Type B pancreatic cell (in vitro differentiated cells): ENCODE data around the gene CIC. TPM values are rescaled to one million over a fixed set of nuclear protein-coding genes. Genes with fewer than 3 reads are reported as not detected.
A peak's percentile ranks its signal among the peaks of the same experiment; 100 is the strongest.

ENCODE experiments used
- DNase-seq: peaks from one replicate; pipeline ENCODE4 v3.0.0; 2021; ENCODE audit warnings: mixed read lengths; ENCODE audit not compliant: unreplicated experiment; ENCODE audit errors: extremely low spot score
- H3K27ac Mint-ChIP-seq: 2 replicates; pipeline ENCODE4 v1.8.0; 2021; ENCODE audit warnings: mild to moderate bottlenecking, mixed read lengths
- H3K27me3 Mint-ChIP-seq: 2 replicates; pipeline ENCODE4 v1.8.0; 2021; ENCODE audit warnings: mixed read lengths
- H3K36me3 Mint-ChIP-seq: 2 replicates; pipeline ENCODE4 v1.8.0; 2021; ENCODE audit warnings: mixed read lengths
- H3K4me1 Mint-ChIP-seq: one replicate; pipeline ENCODE4 v1.8.0; 2021; ENCODE audit warnings: mixed read lengths; ENCODE audit not compliant: unreplicated experiment
- H3K4me3 Mint-ChIP-seq: 2 replicates; pipeline ENCODE4 v1.8.0; 2021; ENCODE audit warnings: mild to moderate bottlenecking, mixed read lengths
- H3K9me3 Mint-ChIP-seq: 2 replicates; pipeline ENCODE4 v1.8.0; 2021; ENCODE audit warnings: mixed read lengths
- total RNA-seq: library from RNA; stranded (reverse); gene quantifications from 2 replicates; pipeline ENCODE4 v1.2.1, GENCODE V29; 2021; ENCODE audit warnings: low replicate concordance
- TF ChIP-seq, protein P1 (sequence below): fragments of 200-600 bp; sonication (generic); conservative IDR thresholded peaks from 2 replicates; pipeline ENCODE4 v1.5.0; 2021; ENCODE audit warnings: antibody characterized with exemption, mild to moderate bottlenecking

CIC gene
- total RNA-seq, 1 donor from 2014 or later = 70.3 TPM

GRCh38 chr19:42285988-42286348 lies 16.9 kb downstream of the CIC start:
- no peak for DNase-seq
- TF ChIP-seq, protein P1, sequence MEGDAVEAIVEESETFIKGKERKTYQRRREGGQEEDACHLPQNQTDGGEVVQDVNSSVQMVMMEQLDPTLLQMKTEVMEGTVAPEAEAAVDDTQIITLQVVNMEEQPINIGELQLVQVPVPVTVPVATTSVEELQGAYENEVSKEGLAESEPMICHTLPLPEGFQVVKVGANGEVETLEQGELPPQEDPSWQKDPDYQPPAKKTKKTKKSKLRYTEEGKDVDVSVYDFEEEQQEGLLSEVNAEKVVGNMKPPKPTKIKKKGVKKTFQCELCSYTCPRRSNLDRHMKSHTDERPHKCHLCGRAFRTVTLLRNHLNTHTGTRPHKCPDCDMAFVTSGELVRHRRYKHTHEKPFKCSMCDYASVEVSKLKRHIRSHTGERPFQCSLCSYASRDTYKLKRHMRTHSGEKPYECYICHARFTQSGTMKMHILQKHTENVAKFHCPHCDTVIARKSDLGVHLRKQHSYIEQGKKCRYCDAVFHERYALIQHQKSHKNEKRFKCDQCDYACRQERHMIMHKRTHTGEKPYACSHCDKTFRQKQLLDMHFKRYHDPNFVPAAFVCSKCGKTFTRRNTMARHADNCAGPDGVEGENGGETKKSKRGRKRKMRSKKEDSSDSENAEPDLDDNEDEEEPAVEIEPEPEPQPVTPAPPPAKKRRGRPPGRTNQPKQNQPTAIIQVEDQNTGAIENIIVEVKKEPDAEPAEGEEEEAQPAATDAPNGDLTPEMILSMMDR = no peak
- peak overlapping the region; percentile 98 for H3K4me3 Mint-ChIP-seq
- no peaks in the 10 kb centered on the region for H3K27me3 Mint-ChIP-seq
- H3K36me3 Mint-ChIP-seq = no peaks in the 10 kb centered on the region
- H3K9me3 Mint-ChIP-seq = no peaks in the 10 kb centered on the region
- H3K27ac Mint-ChIP-seq = peak overlapping the region; percentile 65
- peaks cover 13% of the 10 kb centered on the region for H3K4me1 Mint-ChIP-seq

- H3K4me3 Mint-ChIP-seq = peak overlapping the region; percentile 98
- no peaks in the 10 kb centered on the region for H3K27me3 Mint-ChIP-seq
- H3K27ac Mint-ChIP-seq = peak overlapping the region; percentile 65
- H3K4me1 Mint-ChIP-seq = peaks cover 17% of the 10 kb centered on the region
- TF ChIP-seq, protein P1 = no peak
- DNase-seq = no peak
- no peaks in the 10 kb centered on the region for H3K9me3 Mint-ChIP-seq
- H3K36me3 Mint-ChIP-seq = peaks cover under 1% of the 10 kb centered on the region
Measured at GRCh38 chr19:42286349-42287016, 17.4 kb downstream of the CIC start.

DNA sequence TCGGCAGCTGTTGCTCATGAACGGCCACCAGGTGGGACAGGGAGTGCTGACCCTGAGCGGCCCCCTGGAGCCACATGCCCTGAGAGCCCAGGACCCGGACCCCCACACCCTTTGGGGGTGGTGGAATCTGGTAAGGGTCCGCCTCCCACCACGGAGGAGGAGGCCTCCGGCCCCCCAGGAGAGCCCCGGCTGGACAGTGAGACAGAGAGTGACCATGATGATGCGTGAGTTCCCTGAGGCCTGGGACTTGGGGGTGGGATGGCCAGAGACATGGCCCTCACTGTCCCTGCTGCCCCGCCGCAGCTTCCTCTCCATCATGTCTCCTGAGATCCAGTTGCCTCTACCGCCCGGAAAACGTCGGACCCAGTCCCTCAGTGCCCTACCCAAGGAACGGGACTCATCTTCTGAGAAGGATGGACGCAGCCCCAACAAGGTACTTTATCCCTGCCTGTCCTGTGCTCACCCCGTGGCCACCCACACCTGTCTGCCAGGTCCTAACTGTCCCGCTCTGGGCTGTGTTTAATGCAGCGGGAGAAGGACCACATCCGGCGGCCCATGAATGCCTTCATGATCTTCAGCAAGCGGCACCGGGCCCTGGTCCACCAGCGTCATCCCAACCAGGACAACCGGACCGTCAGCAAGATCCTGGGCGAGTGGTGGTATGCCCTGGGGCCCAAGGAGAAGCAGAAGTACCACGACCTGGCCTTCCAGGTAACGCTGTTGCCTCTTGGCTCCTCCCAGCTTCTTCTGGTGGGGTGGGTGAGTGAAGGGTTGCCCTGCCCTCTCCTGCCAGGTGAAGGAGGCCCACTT lies 18.2 kb downstream of the CIC start:
- H3K27ac Mint-ChIP-seq = no peak overlapping the region
- no peak overlapping the region for H3K4me3 Mint-ChIP-seq
- H3K27me3 Mint-ChIP-seq = no peaks in the 10 kb centered on the region
- peaks cover 22% of the 10 kb centered on the region for H3K4me1 Mint-ChIP-seq
- H3K36me3 Mint-ChIP-seq = peaks cover 5% of the 10 kb centered on the region
- no peak for DNase-seq
- TF ChIP-seq, protein P1 = no peak
- H3K9me3 Mint-ChIP-seq = no peaks in the 10 kb centered on the region

GRCh38 chr19:42287827-42288107 lies 18.7 kb downstream of the CIC start:
- H3K36me3 Mint-ChIP-seq = peaks cover 5% of the 10 kb centered on the region
- H3K9me3 Mint-ChIP-seq = no peaks in the 10 kb centered on the region
- peaks cover 22% of the 10 kb centered on the region for H3K4me1 Mint-ChIP-seq
- DNase-seq = no peak
- TF ChIP-seq, protein P1 = no peak
- no peak overlapping the region for H3K27ac Mint-ChIP-seq
- no peaks in the 10 kb centered on the region for H3K27me3 Mint-ChIP-seq
- H3K4me3 Mint-ChIP-seq = no peak overlapping the region

- Mint-ChIP-seq H3K4me3 (no peak overlapping the region), H3K27me3 (no peaks in the 10 kb centered on the region), H3K27ac (no peak overlapping the region), H3K36me3 (peaks cover 5% of the 10 kb centered on the region), H3K9me3 (no peaks in the 10 kb centered on the region), H3K4me1 (peaks cover 22% of the 10 kb centered on the region)
- TF ChIP-seq, protein P1 = no peak
- DNase-seq = no peak
Measured at GRCh38 chr19:42288387-42288786, 19.3 kb downstream of the CIC start.
